IPS-15b (cell line): Measurements from ENCODE around the gene CCL4.
"Not testable (repeated sequence)": the region's sequence is repeated elsewhere in the genome, so short reads cannot be mapped to it uniquely, and the experiment has no call there.

Experiments
- H3K27me3 ChIP-seq: one replicate; pipeline ENCODE4 v1.6.1; 2013; ENCODE audit warnings: low read length; ENCODE audit not compliant: control insufficient read depth, insufficient read depth
- H3K36me3 ChIP-seq: one replicate; pipeline ENCODE4 v1.6.1; 2013; ENCODE audit warnings: low read length; ENCODE audit not compliant: control insufficient read depth, insufficient read depth
- H3K4me1 ChIP-seq: one replicate; pipeline ENCODE4 v1.6.1; 2013; ENCODE audit warnings: mild to moderate bottlenecking, low read length; ENCODE audit not compliant: control insufficient read depth, insufficient read depth
- H3K4me3 ChIP-seq: one replicate; pipeline ENCODE4 v1.5.1; 2013; ENCODE audit warnings: low read depth, low read length
- H3K9ac ChIP-seq: one replicate; pipeline ENCODE4 v1.6.1; 2013; ENCODE audit warnings: low read depth, mild to moderate bottlenecking, low read length
- H3K9me3 ChIP-seq: one replicate; pipeline ENCODE4 v1.6.1; 2013; ENCODE audit warnings: mild to moderate bottlenecking, low read length; ENCODE audit not compliant: control insufficient read depth, insufficient read depth

The CCL4 gene

DNA sequence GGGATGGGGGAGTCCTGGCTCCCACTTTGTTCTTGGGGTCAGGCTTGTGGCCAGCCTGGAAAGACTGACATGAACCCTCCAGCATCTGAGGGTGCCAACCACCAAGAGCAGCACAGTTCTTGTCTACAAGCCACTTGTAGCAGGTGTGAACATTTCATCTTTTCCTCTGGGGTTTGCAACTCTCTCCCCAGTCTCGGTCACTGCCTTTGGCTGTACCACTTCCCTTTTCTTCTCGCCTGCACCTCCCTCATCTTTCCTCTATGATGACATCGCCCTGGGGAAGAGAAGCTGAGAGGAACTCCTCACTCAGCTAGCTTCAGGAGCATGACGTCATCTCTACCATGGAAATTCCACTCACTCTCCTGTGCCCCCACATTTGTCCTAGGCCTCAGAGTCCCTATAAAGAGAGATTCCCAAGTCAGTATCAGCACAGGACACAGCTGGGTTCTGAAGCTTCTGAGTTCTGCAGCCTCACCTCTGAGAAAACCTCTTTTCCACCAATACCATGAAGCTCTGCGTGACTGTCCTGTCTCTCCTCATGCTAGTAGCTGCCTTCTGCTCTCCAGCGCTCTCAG, at the start of gene CCL4:
Gene CCL4, plus strand, starts transcription at position 427 of the 575 bp plus-strand sequence. Its CDS starts 79 bp downstream, at position 506.
- not testable (repeated sequence) for H3K36me3 ChIP-seq, H3K9ac ChIP-seq, H3K4me1 ChIP-seq, H3K4me3 ChIP-seq, H3K27me3 ChIP-seq, H3K9me3 ChIP-seq

DNA sequence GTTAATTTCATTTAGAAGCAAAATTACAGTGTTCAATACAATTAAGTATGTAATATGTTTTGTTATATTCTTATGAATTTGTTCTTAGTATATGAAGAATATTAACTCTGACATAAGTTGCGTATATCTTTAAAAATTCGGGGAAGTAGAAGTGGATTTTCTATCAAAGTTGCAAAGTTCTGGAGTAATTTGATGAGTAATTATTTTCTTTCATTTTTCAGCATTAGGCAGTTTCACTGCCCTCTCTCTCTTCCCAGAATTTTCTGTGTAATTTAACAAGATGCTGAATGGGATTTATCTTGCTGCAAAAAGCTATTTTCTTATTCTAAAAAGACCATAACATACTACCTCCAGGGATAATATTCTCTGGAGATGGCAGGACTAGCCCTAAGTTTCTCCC, 48.5 kb upstream of the CCL4 start:
- Histone ChIP-seq H3K4me1 (no peaks in the 10 kb centered on the region), H3K36me3 (no peaks in the 10 kb centered on the region), H3K9me3 (no peaks in the 10 kb centered on the region), H3K4me3 (no peak overlapping the region), H3K9ac (no peak overlapping the region), H3K27me3 (no peaks in the 10 kb centered on the region)

DNA sequence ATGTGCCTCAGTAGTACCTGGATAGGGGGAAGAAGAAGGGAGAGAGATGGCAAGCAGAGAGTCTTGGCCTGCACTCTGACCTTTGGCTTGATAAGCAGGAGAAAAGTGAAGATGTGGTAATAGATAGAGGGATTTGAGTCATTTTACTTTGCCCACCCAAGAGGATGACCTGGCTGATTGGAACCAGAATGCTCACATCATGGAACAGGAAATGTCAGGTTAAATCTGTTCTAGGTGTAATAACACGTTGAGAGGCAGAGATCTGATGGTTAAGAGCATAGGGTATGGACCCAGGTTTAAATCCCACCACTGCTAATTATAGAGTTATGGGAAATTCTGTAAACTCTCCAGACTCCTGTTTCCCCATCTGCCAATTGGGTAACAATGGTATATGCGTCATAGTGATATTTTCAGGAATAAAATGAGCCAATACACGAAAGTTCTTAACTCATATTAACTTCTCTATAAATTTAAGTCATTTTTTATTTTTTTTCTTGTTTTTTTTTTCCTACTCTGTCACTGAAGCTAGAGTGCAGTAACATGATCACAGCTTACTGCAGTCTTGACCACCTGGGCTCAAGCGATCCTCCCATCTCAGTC, 47.6 kb upstream of the CCL4 start:
- Histone ChIP-seq H3K4me1 (no peaks in the 10 kb centered on the region), H3K36me3 (no peaks in the 10 kb centered on the region), H3K9me3 (no peaks in the 10 kb centered on the region), H3K4me3 (no peak overlapping the region), H3K27me3 (no peaks in the 10 kb centered on the region), H3K9ac (no peak overlapping the region)

DNA sequence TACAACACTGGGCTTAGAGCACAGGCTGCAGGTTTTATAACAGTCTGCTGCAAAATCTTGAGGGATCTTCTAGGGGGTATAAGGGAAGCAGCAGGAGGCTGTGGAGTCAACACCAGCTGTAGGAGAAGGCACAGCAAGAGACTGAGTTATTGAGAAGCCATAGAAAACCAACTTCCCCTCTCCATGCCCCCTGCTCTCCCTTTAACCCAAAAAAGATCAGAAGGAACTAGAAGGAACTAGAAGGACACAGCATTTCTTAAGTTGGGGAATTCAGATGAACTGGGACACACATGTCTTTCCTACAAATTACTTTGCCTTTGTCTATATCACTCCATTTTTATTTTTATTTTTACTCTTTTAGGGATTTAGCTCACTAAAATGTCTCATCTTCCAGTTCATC, 45.7 kb upstream of the CCL4 start:
- no peaks in the 10 kb centered on the region for H3K27me3 ChIP-seq
- H3K9me3 ChIP-seq, result no peaks in the 10 kb centered on the region

DNA sequence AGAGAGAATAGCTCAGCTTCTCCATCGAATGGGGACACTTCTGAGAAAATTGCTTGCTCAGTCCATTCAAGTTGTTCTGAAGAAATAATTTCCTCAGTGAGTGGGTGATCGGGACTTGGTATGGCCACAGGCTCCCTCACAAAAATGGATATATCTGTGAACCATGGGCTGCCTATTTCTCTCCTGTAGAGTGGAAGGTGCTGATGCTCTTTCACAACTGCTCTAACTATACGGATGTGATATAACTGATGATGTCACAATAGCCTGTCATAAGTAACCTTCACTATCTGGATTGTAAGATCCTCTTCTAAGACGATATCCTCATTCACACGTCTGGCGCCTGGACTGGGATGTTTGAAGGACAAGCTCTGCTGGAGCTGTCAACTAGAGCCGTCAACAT, 44.2 kb upstream of the CCL4 start:
- Histone ChIP-seq H3K36me3 (no peaks in the 10 kb centered on the region), H3K9ac (no peak overlapping the region), H3K27me3 (no peaks in the 10 kb centered on the region), H3K9me3 (no peaks in the 10 kb centered on the region), H3K4me3 (no peak overlapping the region), H3K4me1 (no peaks in the 10 kb centered on the region)

More for the DNA sequence above, 45.7 kb upstream of the CCL4 start:
- Histone ChIP-seq H3K9ac (no peak overlapping the region), H3K4me3 (no peak overlapping the region), H3K36me3 (no peaks in the 10 kb centered on the region), H3K4me1 (no peaks in the 10 kb centered on the region)

DNA sequence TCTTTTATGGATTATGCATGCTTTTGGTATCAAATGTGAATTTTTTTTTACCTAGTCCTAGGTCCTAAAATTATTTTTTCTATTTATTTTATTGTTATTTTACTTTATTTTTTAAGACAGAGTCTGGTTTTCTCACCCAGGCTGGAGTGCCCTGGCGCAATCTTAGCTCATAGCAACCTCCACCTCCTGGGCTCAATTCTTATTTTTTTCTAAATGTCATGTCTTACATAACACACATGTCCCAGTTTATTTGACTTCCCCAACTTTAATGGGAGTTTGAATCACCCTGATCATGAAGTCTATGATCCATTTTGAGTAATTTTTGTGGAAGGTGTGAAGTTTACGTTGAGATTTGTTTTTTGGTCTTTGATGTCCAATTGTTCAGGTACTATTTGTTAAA, 42.8 kb upstream of the CCL4 start:
- Histone ChIP-seq H3K36me3 (no peaks in the 10 kb centered on the region), H3K4me1 (no peaks in the 10 kb centered on the region), H3K4me3 (no peak overlapping the region), H3K9ac (no peak overlapping the region), H3K9me3 (no peaks in the 10 kb centered on the region), H3K27me3 (no peaks in the 10 kb centered on the region)

DNA sequence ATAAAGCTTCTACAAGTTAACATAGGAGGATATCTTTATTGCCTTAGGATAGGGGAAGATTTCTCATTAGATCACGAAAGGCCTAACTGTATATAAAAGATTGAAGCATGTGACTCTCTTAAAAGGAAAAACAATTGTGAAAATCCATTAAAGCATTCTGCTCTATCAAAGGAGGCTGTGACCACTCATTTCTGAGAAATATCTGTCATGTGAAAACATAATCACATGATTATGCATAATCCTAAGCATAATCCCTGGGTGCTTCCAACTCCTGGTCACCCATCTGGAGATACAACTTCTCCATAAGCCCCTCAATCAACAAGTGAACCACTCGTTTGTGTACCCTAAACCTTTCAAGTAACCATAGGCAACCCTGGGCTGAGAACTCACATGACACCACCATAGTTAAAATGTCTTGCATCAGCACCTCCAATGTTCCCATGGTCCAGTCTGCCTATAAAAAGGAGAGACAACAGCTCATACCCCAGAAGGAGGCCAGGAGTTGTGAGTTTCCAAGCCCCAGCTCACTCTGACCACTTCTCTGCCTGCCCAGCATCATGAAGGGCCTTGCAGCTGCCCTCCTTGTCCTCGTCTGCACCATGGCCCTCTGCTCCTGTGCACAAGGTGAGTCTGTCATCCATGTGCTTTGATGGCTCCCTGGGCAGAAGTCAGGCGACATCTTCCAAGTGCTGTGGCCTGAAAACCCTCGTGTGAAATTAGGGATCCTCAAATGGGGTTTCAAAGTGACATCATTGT, 39.7 kb upstream of the CCL4 start, which contains the start of gene CCL18:
Gene CCL18, plus strand, starts transcription at position 487 of the 756 bp plus-strand sequence. Its CDS starts 71 bp downstream, at position 558.
- Histone ChIP-seq H3K4me1 (no peaks in the 10 kb centered on the region), H3K9me3 (no peaks in the 10 kb centered on the region), H3K36me3 (no peaks in the 10 kb centered on the region), H3K4me3 (no peak within 1 kb of the TSS), H3K9ac (no peak within 1 kb of the TSS), H3K27me3 (no peaks in the 10 kb centered on the region)

DNA sequence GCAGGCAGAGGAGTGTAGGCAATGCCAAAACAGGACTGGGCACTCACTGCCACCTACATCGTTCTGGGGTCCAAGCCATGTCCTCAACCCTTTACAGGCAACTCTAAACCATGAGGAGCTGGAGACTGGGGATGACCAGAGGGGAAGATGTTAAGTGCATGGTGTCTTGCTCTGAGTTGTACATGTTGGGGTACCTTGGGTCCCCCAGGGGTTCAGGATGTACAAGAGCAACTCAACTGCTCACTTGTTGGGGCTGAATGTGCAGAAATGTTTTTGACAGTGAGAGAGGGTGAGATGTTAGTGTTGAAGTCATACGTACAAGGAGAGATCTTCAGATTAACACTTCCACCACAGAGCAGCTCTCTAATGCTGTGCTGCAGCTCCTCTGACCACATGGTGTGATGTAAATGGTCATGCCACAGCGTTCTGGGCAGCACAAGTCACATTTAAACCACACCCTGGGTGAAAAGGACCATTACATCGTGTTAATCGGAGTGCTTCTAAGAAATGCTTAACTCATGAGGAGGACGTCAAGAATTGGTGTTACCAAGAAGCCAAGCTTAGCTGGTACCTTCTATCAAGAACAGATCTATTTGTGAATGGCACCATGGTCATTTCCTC, 37.2 kb upstream of the CCL4 start:
- Histone ChIP-seq H3K9me3 (no peaks in the 10 kb centered on the region), H3K36me3 (no peaks in the 10 kb centered on the region), H3K4me3 (no peak overlapping the region), H3K27me3 (no peaks in the 10 kb centered on the region), H3K9ac (no peak overlapping the region), H3K4me1 (no peaks in the 10 kb centered on the region)

DNA sequence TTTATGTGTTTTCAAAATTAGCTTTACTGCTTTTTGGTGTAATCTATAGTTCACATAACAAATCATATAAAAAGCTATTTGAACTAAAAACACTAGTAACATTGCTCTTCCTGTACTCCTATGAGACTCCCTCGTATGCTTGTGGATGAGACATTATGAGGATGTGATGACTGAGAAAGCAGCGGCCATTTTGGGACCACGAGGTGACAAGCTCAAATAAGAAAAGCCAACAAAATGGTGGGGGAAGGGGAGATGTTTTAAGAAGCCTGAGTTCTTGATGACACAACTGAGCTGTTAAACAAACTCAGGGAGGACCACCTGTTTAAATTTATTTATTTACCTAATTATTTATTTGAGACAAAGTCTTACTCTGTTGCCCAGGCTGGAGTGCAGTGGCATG, 35.1 kb upstream of the CCL4 start:
- Histone ChIP-seq H3K27me3 (no peaks in the 10 kb centered on the region), H3K9ac (no peak overlapping the region), H3K4me1 (no peaks in the 10 kb centered on the region), H3K36me3 (no peaks in the 10 kb centered on the region), H3K4me3 (no peak overlapping the region), H3K9me3 (no peaks in the 10 kb centered on the region)

DNA sequence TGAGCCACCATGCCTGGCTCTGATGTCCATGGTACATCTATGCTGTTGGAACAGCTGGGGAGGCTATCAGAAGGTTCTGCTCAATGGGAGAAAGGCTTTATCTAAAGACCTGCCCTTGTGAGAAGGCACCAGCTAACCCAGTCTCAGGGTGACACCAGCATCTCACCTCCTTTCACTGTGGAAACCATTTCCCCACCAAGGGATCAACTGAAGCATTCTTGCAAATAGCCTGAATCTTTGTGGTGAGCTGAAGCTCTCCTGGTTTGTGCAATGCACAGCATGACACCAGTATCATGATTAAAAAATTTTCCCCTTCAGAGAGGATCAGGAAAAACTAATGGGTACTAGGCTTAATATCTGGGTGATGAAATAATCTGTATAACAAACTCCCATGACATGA, 34.5 kb upstream of the CCL4 start:
- Histone ChIP-seq H3K9me3 (no peaks in the 10 kb centered on the region), H3K36me3 (no peaks in the 10 kb centered on the region), H3K9ac (no peak overlapping the region), H3K27me3 (no peaks in the 10 kb centered on the region), H3K4me3 (no peak overlapping the region), H3K4me1 (no peaks in the 10 kb centered on the region)

DNA sequence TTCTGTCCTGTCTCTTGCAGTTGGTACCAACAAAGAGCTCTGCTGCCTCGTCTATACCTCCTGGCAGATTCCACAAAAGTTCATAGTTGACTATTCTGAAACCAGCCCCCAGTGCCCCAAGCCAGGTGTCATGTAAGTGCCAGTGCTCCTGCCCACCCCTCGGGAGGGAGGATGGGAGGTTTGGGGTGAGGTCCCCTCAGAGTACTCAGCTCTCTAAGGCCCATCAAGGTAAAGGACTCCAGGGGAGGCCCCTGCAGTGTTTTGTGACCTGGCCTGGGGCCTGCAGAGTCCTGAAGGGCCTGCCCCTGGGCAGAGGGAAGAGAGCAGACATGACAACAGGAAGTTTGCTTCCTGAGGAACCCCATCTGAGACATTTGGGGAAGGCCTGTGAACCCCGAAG, 33.2 kb upstream of the CCL4 start:
- Histone ChIP-seq H3K4me1 (no peaks in the 10 kb centered on the region), H3K27me3 (no peaks in the 10 kb centered on the region), H3K4me3 (no peak overlapping the region), H3K9me3 (no peaks in the 10 kb centered on the region), H3K36me3 (no peaks in the 10 kb centered on the region), H3K9ac (no peak overlapping the region)

DNA sequence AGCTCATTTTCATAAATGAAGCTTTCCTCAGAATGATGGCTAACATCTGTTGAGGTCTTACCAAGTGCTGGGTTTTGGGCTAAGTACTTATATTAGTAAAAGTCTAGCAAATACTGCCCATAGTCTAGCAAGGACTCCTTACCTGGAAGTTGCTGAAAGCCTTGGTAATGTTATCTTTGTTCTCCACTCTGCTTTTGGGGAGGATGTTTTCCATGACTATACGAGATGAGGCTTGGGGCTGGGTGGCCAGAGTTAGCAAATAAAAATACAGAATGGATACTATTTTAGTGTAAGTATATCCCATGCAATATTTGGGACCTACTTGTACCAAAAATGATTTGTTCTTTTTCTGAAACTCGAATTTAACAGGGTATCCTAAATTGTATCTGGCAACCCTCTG, 31.9 kb upstream of the CCL4 start:
- Histone ChIP-seq H3K9me3 (no peaks in the 10 kb centered on the region), H3K27me3 (no peaks in the 10 kb centered on the region), H3K4me3 (no peak overlapping the region), H3K9ac (no peak overlapping the region), H3K36me3 (no peaks in the 10 kb centered on the region), H3K4me1 (no peaks in the 10 kb centered on the region)
